GM21737 (cell line): ENCODE data around the gene MNAT1.
"Not testable (repeated sequence)": the region's sequence is repeated elsewhere in the genome, so short reads cannot be mapped to it uniquely, and the experiment has no call there.

Source experiments
- ATAC-seq: cut with Tn5 transposase; IDR thresholded peaks from one replicate; pipeline ENCODE4 v1.9.1; 2021; ENCODE audit warnings: mild to moderate bottlenecking, moderate library complexity; ENCODE audit not compliant: unreplicated experiment

MNAT1 gene

GRCh38 chr14:60736494-60736893 lies 1.9 kb downstream of the MNAT1 start:
- no peak for ATAC-seq

- no peak for ATAC-seq
Observed at GRCh38 chr14:60738843-60739508, 4.4 kb downstream of the MNAT1 start.

- ATAC-seq, result no peak
Observed at GRCh38 chr14:60744566-60744965, 10.0 kb downstream of the MNAT1 start.

- ATAC-seq, result peak; percentile 96
Observed at GRCh38 chr14:60753264-60754119, 18.9 kb downstream of the MNAT1 start.

- ATAC-seq, result no peak
Observed at GRCh38 chr14:60756847-60757246, 22.3 kb downstream of the MNAT1 start.

- no peak for ATAC-seq
Observed at GRCh38 chr14:60757567-60758002, 23.0 kb downstream of the MNAT1 start.

GRCh38 chr14:60758885-60759284 lies 24.3 kb downstream of the MNAT1 start:
- ATAC-seq, result no peak

GRCh38 chr14:60760209-60760608 lies 25.6 kb downstream of the MNAT1 start:
- no peak for ATAC-seq

GRCh38 chr14:60760644-60761364 lies 26.2 kb downstream of the MNAT1 start:
- ATAC-seq, result no peak

GRCh38 chr14:60768602-60769001 lies 34.0 kb downstream of the MNAT1 start:
- no peak for ATAC-seq

GRCh38 chr14:60771117-60771516 lies 36.6 kb downstream of the MNAT1 start:
- no peak for ATAC-seq

GRCh38 chr14:60773558-60773957 lies 39.0 kb downstream of the MNAT1 start:
- ATAC-seq, result no peak

GRCh38 chr14:60775296-60775695 lies 40.7 kb downstream of the MNAT1 start:
- no peak for ATAC-seq

- no peak for ATAC-seq
Observed at GRCh38 chr14:60777856-60778578, 43.5 kb downstream of the MNAT1 start.

- ATAC-seq, result not testable (repeated sequence)
Observed at GRCh38 chr14:60779745-60780514, 45.4 kb downstream of the MNAT1 start.

- not testable (repeated sequence) for ATAC-seq
Observed at GRCh38 chr14:60780558-60780957, 46.0 kb downstream of the MNAT1 start.

- no peak for ATAC-seq
Observed at GRCh38 chr14:60786905-60787304, 52.3 kb downstream of the MNAT1 start.

- no peak for ATAC-seq
Observed at GRCh38 chr14:60789656-60790055, 55.1 kb downstream of the MNAT1 start.

GRCh38 chr14:60790850-60791249 lies 56.3 kb downstream of the MNAT1 start:
- ATAC-seq, result no peak

- ATAC-seq, result no peak
Observed at GRCh38 chr14:60796434-60796833, 61.9 kb downstream of the MNAT1 start.
